Heart right ventricle (tissue), 16 donors: ENCODE results near the gene STAT6. TPM values are rescaled to one million over a fixed set of nuclear protein-coding genes. Genes with fewer than 3 reads are reported as not detected.
"Not testable (repeated sequence)": the region's sequence is repeated elsewhere in the genome, so short reads cannot be mapped to it uniquely, and the experiment has no call there.

Source experiments
- ATAC-seq, 8 donors: fragments of 200-7000 bp; cut with Tn5 transposase; one replicate each; pipeline ENCODE4 v1.9.1; 2020; ENCODE audit warnings: mild to moderate bottlenecking in 8 of 8, moderate library complexity in 8 of 8, moderate number of reproducible peaks in 1 of 8
- DNase-seq, 2 donors: peaks; one replicate each; pipeline ENCODE4 v3.0.0-alpha.2; 2020
- H3K27ac ChIP-seq, 10 donors: fragments of 200-600 bp; sonication (generic) in 2 of 10; one replicate each; pipeline versions ENCODE4 v1.5.0 to v1.8.0; 2020 to 2022; ENCODE audit warnings: mild to moderate bottlenecking in 3 of 10
- H3K27me3 ChIP-seq, 7 donors: fragments of 200-600 bp; one replicate each; pipeline ENCODE4 v1.8.0; 2021 to 2022; ENCODE audit warnings: mild to moderate bottlenecking in 2 of 7
- H3K36me3 ChIP-seq, 9 donors: fragments of 200-600 bp; sonication (generic) in 1 of 9; one replicate each; pipeline versions ENCODE4 v1.5.0 to v1.8.0; 2020 to 2022; ENCODE audit warnings: mild to moderate bottlenecking in 2 of 9
- H3K4me1 ChIP-seq, 9 donors: fragments of 200-600 bp; sonication (generic) in 1 of 9; one replicate each; pipeline versions ENCODE4 v1.5.0 to v1.8.0; 2020 to 2022; ENCODE audit warnings: mild to moderate bottlenecking in 4 of 9
- H3K4me3 ChIP-seq, 10 donors: fragments of 200-600 bp; sonication (generic) in 2 of 10; one replicate each; pipeline versions ENCODE4 v1.5.0 to v1.8.0; 2020 to 2022; ENCODE audit warnings: mild to moderate bottlenecking in 7 of 10, moderate library complexity in 2 of 10
- H3K9me3 ChIP-seq, 11 donors: fragments of 200-600 bp in 10 of 11; sonication (generic) in 2 of 11; one replicate each; pipeline versions ENCODE4 v1.5.0 to v1.8.0; 2013 to 2022; ENCODE audit warnings: mild to moderate bottlenecking in 2 of 11, control low read depth in 1 of 11, moderate library complexity in 1 of 11
- CTCF ChIP-seq, 9 donors: fragments of 200-600 bp; sonication (generic) in 2 of 9; IDR thresholded peaks; one replicate each; pipeline versions ENCODE4 v1.5.0 to v1.8.0; 2021 to 2022; ENCODE audit warnings: antibody characterized with exemption in 9 of 9, mild to moderate bottlenecking in 5 of 9, moderate library complexity in 1 of 9
- WGBS, 2 donors: extraction: QIAGEN DNeasy Blood & Tissue Kit; methylation state at CpG; one replicate each; pipeline ENCODE4 v1.1.7; 2013; ENCODE audit warnings: inconsistent platforms in 1 of 2; 5-methylcytosine and 5-hydroxymethylcytosine counted together
- intact Hi-C, 10 donors: fragments of 100-400 bp; cut with DNase I; formaldehyde crosslinking; loops; one replicate each; pipeline versions ENCODE4 v1.11.1 to v1.14.2; 2022
- polyA plus RNA-seq, 2 donors: library from polyadenylated mRNA; stranded (reverse); fragments of 200-250 nt; gene quantifications; one replicate each; pipeline ENCODE4 v1.2.3, GENCODE V29; 2013
- total RNA-seq, 10 donors: library from RNA; stranded (reverse); fragmentation: NEBNext Ultra II Directional in 3 of 10; extraction: Animal tissue kit (Norgen Biotek cat#: 25700) in 3 of 10; gene quantifications; one replicate each; pipeline versions ENCODE4 v1.2.1 to v1.2.4, GENCODE V29; 2021 to 2023
- donor health status: Arrhythmogenic right ventricular cardiomyopathy.
- donor health status: ischemic (EF 13 %, LVEDD 7.1; RV severe dilation, severe dysfunction).
- donor health status: healthy with polysubstance abuse.
- donor health status: DM: no; HTN: yes; CAD: no.
- donor health status: DM: no; HTN: no; CAD: no.
- donor health status: ischemic (EF 25% LVEDD 6.9; RV normal size, moderate dysfunction).
- donor health status: ischemic (EF 25% LVEDD 5.7; RV mildly dilated, moderate dysfunction).
- donor health status: healthy.
- donor health status: DM: yes; HTN: yes; CAD: no.
- donor health status: Ischemic cardiomyopathy.
- donor health status: ischemic (EF 35%, LVEDD 5.7; RV mildly dilated, moderate dysfunction).
- donor health status: nonischemic (EF 11% LVEDD 7.7; RV severe dilation, severe dysfunction).
- donor health status: DM: yes; HTN: yes; CAD: no.
- donor health status: PGD.
- donor health status: ischemic (EF 29% LVEDD 5.4; RV normal size, mild dysfunction).
- donor health status: nonischemic (EF 23%, LVEDD 6.1; RV moderate dilation, normal function).

The STAT6 gene
- total and polyA plus RNA-seq, 12 donors: 23.3 to 77.8 (median 38.0) TPM

- peak overlapping the region in 3 of 10 donors; percentile 75 to 99 (median 97) for H3K4me3 ChIP-seq
- TF ChIP-seq CTCF (IDR thresholded peaks at IDR 0.05): no peak
- WGBS, 2 donors: 64 to 68% methylated on average over 7 of the region's 7 CpGs
- peaks cover 0 to 20% (median 0%) of the 10 kb centered on the region in 7 donors for H3K27me3 ChIP-seq
- peaks cover 3 to 44% (median 24%) of the 10 kb centered on the region in 9 donors for H3K4me1 ChIP-seq
- no peaks in the 10 kb centered on the region for H3K9me3 ChIP-seq
- no peaks in the 10 kb centered on the region for H3K36me3 ChIP-seq
- peak overlapping the region in 8 of 10 donors; percentile 93 to 100 (median 99) for H3K27ac ChIP-seq
- ATAC-seq (no peak), DNase-seq (no peak)
- intact Hi-C loops: loop anchor here in 4 of 10 donors (2.0 to 5.0 kb wide), 3 partner anchors 46 to 116 kb away; no protein-coding TSS in a partner anchor
Measured at GRCh38 chr12:57126561-57126960, 15.4 kb upstream of the STAT6 start.

- Histone ChIP-seq H3K4me1 (peaks cover 3 to 39% (median 19%) of the 10 kb centered on the region in 9 donors), H3K27me3 (peaks cover 0 to 20% (median 0%) of the 10 kb centered on the region in 7 donors), H3K27ac (peak overlapping the region in 2 of 10 donors; percentile 99), H3K4me3 (no peak overlapping the region), H3K9me3 (no peaks in the 10 kb centered on the region), H3K36me3 (no peaks in the 10 kb centered on the region)
- ATAC-seq (no peak), DNase-seq (no peak)
- TF ChIP-seq CTCF (IDR thresholded peaks at IDR 0.05): no peak
- WGBS, 2 donors: 94 to 96% methylated on average over 11 of the region's 11 CpGs
- intact Hi-C loops: loop anchor here in 4 of 10 donors (2.0 to 5.0 kb wide), 3 partner anchors 46 to 116 kb away; no protein-coding TSS in a partner anchor
Measured at GRCh38 chr12:57126061-57126460, 14.9 kb upstream of the STAT6 start.

GRCh38 chr12:57124261-57124877, 13.2 kb upstream of the STAT6 start:
- ATAC-seq (peak in 2 of 8 donors; percentile 19 to 32), DNase-seq (peak in 1 of 2 donors; percentile 84)
- Histone ChIP-seq H3K27me3 (peaks cover 0 to 15% (median 0%) of the 10 kb centered on the region in 7 donors), H3K36me3 (no peaks in the 10 kb centered on the region), H3K9me3 (no peaks in the 10 kb centered on the region), H3K27ac (no peak overlapping the region), H3K4me1 (peaks cover 0 to 22% (median 8%) of the 10 kb centered on the region in 9 donors), H3K4me3 (no peak overlapping the region)
- intact Hi-C loops: loop anchor here in 9 of 10 donors (1.0 to 2.0 kb wide), 5 partner anchors 46 to 60 kb away; no protein-coding TSS in a partner anchor
- TF ChIP-seq CTCF (IDR thresholded peaks at IDR 0.05): peak; percentile 92 to 99 (median 97)
- 15 to 18% methylated on average over 10 of the region's 10 CpGs for WGBS, 2 donors

- intact Hi-C loops: loop anchor here in 9 of 10 donors (1.0 to 2.0 kb wide), 5 partner anchors 47 to 61 kb away; no protein-coding TSS in a partner anchor
- DNase-seq: no peak
- 42 to 46% methylated on average over 2 of the region's 2 CpGs for WGBS, 2 donors
Measured at GRCh38 chr12:57123813-57124212, 12.7 kb upstream of the STAT6 start.

GRCh38 chr12:57120718-57121117, 9.6 kb upstream of the STAT6 start:
- H3K4me3 ChIP-seq, H3K27me3 ChIP-seq, intact Hi-C loops, H3K9me3 ChIP-seq, ATAC-seq, H3K36me3 ChIP-seq, H3K27ac ChIP-seq, DNase-seq: not testable (repeated sequence)
- 90 to 97% methylated on average over 11 of the region's 11 CpGs for WGBS, 2 donors
- H3K4me1 ChIP-seq: peaks cover 0 to 21% (median 0%) of the 10 kb centered on the region in 9 donors

More at GRCh38 chr12:57123813-57124212, 12.7 kb upstream of the STAT6 start:
- H3K4me3 ChIP-seq: no peak overlapping the region
- no peak for TF ChIP-seq CTCF (IDR thresholded peaks at IDR 0.05)
- ATAC-seq: no peak
- peaks cover 0 to 10% (median 0%) of the 10 kb centered on the region in 7 donors for H3K27me3 ChIP-seq
- peaks cover 0 to 24% (median 9%) of the 10 kb centered on the region in 9 donors for H3K4me1 ChIP-seq
- H3K36me3 ChIP-seq: no peaks in the 10 kb centered on the region
- H3K9me3 ChIP-seq: no peaks in the 10 kb centered on the region
- H3K27ac ChIP-seq: no peak overlapping the region
